Fibroblast of skin of left quadriceps (primary cell): ENCODE data around the gene B3GAT2.
A peak's percentile ranks its signal among the peaks of the same experiment; 100 is the strongest.

ENCODE experiments used
- DNase-seq, 2 experiments: peaks; one replicate each; pipeline ENCODE4 v3.0.0-alpha.2; 2013; ENCODE audit warnings: low read depth in 2 of 2

B3GAT2 gene

DNA sequence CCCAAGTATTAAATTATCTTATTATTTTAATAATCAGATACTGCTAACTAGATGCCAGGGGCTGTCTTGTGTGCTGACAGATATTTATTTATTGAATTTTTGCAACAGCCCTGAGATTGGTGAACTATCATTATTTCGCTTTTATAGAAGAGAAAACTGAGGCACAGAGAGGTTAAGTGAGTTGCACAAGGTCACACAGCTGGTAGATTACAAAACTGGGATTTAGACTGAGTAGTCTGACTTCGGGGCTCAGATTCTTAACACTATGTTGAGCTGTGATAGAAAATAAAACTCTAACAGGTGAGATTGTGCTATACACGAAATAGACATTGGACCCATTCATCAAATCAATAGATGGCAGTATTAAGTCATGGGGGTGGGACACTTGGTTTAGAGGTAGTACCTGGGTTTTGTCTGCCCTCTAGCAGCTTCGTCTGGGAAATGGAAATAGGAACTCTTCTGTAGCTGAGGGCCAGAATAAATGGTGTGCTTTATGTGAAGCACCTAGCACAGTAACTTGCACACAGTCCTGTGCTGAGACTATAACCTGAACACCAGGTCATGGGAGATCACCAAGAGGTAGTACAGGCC lies 113.4 kb downstream of the B3GAT2 start:
- DNase-seq: no peak

DNA sequence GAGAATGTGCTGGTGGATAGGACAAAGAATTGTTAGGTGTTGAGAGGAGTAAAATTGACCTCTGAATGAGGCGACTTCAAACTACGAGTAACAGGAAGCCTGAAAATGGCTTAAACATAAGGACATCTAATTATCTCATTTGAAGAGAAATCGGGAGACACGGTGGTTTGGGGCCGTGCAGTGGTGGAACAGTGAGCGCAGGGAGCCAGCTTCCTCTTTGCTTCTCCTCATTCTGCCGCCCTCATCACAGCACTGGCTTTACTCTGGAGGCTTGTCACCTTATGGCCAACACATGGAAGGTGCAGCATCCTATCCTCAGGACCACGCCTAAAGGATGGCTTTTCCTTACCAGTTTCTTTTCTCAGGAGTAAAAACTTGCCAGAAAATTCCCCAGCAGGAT lies 114.3 kb downstream of the B3GAT2 start:
- DNase-seq: no peak

DNA sequence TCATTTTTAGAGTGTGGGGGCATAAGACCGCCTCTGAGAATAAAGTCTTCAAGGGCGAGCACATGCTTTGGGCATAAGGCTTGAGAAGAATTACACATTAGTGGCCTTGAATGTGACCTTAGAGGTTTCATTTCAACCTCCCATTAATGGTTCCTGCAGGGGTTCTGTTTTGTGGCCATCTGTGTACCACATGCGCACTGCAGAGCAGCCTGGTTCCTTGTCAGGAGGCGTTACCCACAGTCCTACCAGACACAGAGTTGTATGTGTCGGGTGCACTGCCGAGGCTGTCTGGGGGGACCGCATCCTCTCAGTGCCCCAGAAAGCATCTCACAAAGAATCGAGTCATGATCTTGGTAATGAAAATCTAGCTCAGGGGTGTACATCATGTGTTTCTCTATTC lies 115.7 kb downstream of the B3GAT2 start:
- DNase-seq: no peak

DNA sequence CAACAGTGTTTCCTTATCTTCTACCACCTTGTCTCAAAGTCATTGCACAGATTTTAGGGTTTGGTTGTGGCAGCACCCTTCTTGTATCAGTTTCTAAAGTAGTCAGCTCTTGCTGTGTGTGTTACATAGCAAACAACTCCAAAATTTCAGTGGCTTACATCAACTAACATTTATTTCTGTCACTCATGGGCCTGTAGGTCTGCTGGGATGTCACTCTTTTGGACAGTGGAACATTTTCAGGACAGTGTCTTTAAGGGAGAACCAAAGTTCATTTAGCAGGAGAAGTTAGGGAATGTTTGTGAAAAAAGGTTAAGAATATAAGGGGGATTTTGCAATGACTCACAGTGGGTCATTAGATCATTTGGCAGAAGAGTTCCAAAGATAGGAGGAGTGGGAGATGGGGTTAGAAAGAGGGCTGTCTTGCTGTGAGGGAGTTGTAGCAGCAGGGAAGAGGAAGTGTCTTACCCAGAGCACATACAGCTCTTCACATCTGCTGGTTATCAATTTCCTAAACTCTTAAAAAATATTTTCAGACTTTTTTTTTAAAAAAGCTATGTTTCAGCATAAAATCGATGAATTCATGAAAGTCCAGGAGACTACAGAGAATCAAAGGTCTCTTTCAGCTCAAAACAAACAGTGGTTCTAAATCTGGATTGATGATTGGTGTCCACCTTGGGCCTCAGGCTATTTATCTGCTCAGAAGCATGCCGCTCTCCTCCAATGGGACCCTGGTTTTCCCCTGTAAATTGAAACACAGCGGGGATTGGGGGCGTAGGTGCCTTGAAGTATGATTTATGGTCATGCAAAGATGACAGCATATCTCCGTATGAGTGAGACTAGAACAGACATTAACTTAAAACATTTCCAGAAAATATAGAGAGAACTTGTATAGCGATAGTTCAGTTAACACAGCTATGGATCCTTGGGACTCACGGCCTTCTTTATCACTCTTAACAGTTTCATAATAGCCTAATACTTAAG lies 117.3 kb downstream of the B3GAT2 start:
- DNase-seq: no peak

DNA sequence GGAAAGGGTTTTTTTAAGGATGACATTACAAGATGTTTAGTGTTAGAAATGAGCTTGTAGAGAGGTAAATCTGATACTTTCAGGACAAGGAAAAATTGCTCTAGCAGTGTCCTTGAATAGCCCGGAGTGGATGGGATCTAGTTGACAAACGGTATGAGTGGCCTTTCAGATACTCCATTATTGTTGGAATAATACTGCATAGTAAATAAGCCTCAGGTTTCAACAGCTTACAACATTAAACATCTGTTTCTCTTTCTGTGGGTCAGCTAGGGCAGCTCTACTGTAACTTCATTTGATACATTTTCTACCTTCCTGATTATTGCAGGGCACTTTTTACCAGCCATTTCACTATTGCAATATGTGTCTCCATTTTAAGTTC lies 118.0 kb downstream of the B3GAT2 start:
- no peak for DNase-seq

DNA sequence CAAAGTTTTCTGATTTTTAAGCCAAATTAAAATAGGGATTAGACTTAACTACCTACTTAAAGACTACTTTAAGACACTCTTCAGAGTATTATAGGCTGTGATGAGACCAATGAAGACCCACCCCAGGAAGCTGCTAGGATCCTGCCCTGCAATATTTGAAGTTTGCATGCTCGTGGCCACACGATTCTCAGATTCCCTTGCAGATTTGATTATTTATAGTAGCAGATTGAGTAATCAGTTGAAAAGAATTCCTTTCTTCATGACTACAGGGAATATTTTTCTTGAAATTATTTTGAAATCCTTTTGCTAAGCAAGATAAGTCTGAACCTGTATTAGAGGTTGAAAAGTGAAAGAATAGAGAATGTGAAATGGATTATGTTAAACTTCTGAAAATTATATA lies 122.3 kb downstream of the B3GAT2 start:
- DNase-seq: peak in 1 of 2 experiments; percentile 11

DNA sequence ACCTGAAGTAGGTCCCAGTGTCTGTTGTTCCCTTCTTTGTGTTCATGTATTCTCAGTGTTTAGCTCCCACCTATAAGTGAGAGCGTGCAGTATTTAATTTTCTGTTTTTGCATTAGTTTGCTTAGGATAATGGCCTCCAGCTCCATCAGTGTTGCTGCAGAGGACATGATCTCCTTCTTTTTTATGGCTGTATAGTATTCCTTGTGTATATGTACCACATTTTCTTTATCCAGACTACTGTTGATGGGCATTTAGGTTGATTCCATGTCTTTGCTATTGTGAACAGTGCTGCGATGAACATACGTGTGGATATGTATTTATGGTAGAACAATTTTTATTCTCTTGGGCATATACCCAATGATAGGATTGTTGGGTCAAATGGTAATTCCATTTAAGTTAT lies 125.4 kb downstream of the B3GAT2 start:
- no peak for DNase-seq

DNA sequence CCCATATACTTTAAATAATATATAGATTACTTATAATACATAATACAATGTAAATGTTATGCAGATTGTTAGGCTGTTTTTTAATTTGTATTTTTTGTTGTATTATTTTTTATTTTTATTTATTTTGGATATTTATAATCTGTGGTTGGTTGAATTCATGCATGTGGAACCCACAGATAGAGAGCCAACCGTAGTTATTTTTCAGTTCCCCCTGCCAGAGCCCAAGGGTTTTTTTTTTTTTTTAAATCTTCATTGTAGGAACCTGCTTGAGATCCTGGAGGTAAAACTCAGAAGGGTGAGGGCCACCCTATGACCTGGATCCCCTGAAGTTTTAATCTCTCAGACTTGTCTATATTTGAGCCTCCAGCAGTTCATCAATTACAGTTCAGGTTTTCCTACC lies 133.2 kb downstream of the B3GAT2 start:
- DNase-seq: no peak

DNA sequence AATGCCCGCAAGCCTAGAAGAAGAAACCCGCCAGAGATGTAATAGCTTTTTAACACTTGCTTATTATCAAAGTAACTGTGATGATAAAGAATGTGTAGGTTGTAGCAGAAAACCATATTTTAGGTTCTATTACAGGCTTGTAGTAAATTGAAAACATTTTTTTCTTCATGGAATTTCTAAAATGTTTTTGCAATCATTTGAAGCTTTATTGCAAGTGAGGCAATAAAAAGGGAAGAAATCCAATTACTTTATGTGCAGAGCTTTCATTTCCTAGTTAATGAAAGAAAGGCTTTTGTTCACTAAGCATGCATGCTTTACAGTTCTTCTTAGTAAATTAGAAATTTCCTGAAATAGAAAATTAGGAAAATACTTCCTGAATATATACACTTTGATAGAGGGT lies 135.1 kb downstream of the B3GAT2 start:
- no peak for DNase-seq

DNA sequence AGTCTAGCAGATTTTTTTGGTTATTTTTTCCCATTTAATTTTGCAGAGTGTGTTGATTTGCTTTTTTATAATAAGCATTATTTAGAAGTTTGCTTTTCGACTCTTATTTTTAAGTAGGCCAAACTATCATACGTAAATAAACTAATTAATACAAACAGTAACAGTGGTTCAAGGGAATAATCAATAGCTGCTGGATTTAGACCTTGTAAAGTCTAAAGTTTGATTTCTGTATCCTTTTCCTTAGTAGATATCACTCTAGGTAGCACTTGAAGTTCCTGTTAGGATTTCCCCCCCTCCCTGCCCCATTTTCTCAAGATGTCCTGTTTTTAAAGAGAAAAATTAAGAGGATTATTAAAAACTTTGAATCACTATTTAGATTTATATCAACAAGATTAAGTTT lies 136.1 kb downstream of the B3GAT2 start:
- no peak for DNase-seq

DNA sequence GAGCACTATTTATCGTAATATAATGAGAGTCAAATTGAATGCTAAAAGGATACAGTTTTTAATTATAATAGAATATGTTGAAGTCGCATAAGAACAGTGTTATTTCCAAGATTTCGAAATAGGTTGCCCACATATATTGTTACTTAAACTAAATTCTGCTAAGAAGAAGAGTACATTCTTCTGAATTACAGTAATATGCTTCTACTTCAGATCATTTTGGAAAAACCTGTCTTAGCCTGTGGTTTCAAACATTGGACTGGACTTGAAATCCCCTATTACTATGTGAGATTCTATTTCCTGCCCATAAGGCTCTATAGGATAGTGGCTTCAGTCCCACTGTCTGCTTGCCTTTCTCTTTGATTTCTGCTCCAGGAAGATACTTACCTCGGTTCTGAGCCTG lies 137.2 kb downstream of the B3GAT2 start:
- DNase-seq: no peak

DNA sequence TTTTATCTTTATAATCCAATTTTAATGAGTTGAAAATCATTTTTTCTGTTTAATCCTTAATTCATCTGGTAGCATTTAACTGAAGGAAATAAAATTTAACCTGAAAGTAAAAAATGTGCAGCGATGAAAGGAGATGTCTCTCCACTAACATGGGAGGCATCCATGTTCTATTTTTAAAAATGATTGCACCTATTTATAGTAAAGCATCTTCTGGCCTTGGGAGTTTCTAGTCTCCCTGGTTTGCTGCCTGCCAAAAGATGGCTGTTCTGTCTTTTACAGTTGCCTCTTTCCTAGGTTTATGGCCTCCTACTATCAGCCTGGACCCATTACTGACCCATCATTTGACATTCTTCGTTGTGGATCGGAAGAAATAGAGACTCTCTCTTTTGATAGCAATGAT lies 143.0 kb downstream of the B3GAT2 start:
- DNase-seq: no peak

DNA sequence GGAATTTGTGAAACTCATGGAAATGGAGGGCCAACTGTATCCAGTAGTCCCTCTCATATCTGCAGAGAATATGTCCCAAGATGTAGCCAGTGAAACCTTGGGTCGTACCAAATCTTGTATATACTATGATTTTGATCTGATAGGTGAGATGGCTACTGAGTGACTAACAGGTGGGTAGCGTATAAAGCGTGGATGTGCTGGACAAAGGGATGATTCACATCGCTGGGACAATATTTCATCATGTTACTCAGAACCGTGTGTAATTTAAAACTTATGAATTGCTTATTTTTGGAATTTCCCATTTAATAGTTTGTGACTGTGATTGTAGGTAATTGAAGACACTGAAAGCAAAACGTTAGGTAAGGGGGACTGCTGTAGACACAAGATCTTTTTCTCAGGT lies 145.1 kb downstream of the B3GAT2 start:
- DNase-seq: no peak
